Erythroblast (primary cell): ENCODE results near the gene TNPO2.
A peak's percentile ranks its signal among the peaks of the same experiment; 100 is the strongest.

Experiments used
- DNase-seq, 2 experiments: peaks; one replicate each; lab custom pipeline; 2025; lab: John Stamatoyannopoulos, UW
- GATA1 ChIP-seq: IDR thresholded peaks from 2 replicates; pipeline ENCODE4 v1.6.1; 2011; ENCODE audit warnings: low read depth, mild to moderate bottlenecking, control low read depth, low read length, moderate library complexity
- POLR2A ChIP-seq: IDR thresholded peaks from 2 replicates; pipeline ENCODE4 v1.6.1; 2011; ENCODE audit warnings: mild to moderate bottlenecking, low read length

TNPO2 gene

DNA sequence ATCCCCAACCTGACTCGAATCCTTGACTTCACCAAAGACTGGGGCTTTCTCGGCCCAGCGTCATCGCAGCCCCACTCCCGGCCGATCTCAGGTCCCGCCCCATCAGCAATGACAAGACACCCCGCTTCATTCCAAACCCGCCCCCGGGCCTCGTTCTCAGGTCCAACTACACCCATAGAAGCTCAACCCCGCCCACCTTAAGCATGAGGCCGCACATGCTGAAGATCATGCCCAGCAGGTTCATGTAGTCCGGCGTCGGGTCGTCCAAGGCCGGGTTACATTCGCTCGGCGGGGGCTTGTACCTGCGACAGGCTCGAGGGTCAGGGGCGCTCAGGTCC, 54.8 kb downstream of the TNPO2 start:
- DNase-seq = peak; percentile 91 to 94

GRCh38 chr19:12668346-12668745, 55.4 kb downstream of the TNPO2 start:
- no peak for TF ChIP-seq GATA1
- no peak for TF ChIP-seq POLR2A
- DNase-seq = no peak

More for the DNA sequence above, 54.8 kb downstream of the TNPO2 start:
- TF ChIP-seq GATA1 (no peak), POLR2A (no peak)

DNA sequence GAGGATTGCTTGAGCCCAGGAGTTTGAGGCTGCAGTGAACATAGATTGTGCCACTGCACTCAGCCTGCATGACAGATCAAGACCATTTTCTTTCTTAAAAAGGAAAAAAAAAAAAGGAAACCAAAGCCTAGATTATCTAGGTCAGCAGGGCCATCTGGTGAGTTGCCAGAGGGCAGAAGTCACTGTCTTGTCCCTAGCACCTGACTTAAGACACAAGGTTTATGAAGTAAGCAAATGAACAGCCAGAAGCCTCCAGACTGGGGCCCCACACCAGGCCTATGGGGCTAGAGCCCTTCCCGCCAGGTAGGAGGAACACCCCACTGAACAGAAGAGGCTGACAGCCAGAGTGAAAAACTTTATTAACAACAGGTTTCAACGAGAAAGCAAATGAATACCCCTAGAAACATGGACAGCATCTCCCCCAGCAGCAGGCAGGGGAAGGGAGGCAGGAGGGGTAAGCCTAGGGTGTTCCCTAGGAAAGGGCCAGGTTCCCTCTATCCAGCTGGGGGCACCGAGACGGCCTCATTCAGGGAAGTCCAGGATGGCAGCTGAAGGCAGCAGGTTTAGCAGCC, 55.9 kb downstream of the TNPO2 start:
- TF ChIP-seq GATA1 (no peak), POLR2A (no peak)

DNA sequence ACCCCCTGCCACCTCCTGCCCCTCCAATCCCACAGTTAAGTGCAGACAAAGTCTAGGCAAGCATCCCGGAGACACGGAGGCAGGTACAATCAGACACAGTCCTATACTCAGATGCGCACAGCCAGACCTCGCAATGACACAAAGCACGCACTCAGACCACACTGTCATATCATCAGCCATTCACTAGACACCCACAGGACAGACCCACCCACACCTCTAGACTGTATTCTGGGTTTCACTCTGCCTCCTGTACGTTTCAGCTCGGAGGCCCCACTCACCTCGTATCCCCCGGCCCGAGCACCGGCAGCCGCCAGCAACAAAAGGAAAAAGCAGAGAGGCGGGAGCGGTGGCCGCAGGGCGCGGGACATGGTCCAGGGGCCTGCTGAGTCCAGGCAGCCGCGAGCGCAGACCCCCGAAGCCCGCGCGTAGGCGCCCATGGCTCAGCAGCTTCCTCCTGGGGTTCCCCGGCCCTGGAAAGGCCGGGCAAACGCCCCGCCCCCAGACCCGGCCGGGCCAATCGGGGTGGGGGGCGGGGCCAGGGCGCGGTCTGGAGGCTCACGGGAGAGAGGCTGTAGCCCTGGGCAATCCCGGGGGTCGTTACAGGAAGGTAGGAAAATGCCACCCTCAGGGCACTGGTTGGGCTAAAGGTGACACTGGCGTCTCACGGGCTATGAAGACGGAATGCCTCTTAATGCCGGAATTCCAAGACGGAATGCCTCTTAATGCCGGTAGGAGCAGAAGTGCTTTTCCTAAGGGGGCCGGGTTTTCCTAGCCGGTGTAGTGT, 57.3 kb downstream of the TNPO2 start, which contains the start of the genes MAN2B1 and WDR83:
TSS of gene MAN2B1 (minus strand) at position 478 of the 784 bp plus-strand sequence. CDS start at position 437, 41 bp downstream.
TSS of gene WDR83 (plus strand) at position 543 of the 784 bp plus-strand sequence. CDS start 2,984 bp downstream, outside the sequence.
- TF ChIP-seq POLR2A (peak; percentile 35), GATA1 (no peak)
- peak; percentile 78 to 88 for DNase-seq

More for the DNA sequence above, 55.9 kb downstream of the TNPO2 start:
- peak; percentile 44 to 73 for DNase-seq

GRCh38 chr19:12665671-12666264, 58.0 kb downstream of the TNPO2 start:
- DNase-seq = no peak
- no peak for TF ChIP-seq POLR2A
- TF ChIP-seq GATA1 = no peak

DNA sequence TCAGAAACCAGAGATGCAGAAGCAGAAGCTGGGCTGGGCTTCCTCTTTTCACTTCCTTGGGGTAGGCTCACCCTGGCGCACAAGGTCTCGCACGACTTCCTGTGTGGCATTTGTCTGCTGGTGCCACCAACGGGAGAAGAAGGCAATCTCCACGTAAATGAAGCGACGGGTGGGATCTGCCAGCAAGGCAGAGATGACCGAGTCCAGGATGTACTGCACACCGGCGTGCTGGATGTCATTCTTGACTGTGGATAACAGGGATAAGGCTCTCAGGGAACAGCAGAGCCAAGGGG, 58.5 kb downstream of the TNPO2 start:
- DNase-seq = no peak
- TF ChIP-seq POLR2A = no peak
- no peak for TF ChIP-seq GATA1

DNA sequence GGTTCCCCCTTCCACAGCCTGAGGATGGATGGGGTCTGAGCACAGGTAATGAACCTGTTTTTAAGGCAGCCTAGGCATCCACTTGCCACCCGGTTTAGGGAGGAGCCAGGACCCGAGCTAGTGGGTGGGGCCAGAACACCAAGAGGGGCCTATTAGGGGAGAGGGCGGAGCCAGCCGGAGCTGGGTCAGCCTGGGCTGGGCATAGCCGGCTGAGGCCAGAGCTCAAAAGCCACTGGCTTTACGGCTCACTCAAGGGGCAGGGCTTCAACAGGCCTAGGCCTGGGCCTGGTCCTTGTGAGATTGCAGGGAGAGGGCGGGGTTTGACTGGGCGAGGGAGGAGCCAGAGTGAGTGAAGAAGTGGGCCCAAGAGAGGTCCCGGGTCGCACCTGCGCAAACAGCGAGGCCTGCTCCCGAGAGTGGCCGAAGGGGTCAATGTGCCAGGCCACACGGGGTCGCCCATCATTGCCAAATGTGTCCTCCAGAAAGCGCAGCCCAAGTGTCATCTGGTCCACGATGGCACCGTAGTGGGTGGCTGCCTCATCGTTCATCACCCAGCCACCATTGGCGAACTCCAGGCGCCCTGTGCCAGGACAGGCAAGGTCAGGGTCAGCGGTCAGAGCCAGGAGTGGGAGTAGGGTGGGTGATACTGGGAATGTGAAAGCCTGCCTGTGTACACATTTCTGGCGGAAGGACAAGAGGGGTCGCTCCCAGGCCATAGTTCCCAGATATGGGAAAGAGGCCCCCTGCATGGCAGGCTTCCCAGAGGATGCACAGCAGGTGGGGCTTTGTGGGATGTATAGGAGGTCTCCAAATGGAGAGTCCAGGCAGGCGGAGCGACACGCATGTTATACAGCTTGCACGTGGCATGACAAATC, 59.1 kb downstream of the TNPO2 start:
- DNase-seq = peak; percentile 85 to 86
- TF ChIP-seq POLR2A (no peak), GATA1 (no peak)

GRCh38 chr19:12660980-12661379, 62.8 kb downstream of the TNPO2 start:
- no peak for TF ChIP-seq GATA1
- TF ChIP-seq POLR2A = no peak

GRCh38 chr19:12657966-12658365, 65.8 kb downstream of the TNPO2 start:
- TF ChIP-seq GATA1 (no peak), POLR2A (no peak)
- no peak for DNase-seq

More at GRCh38 chr19:12660980-12661379, 62.8 kb downstream of the TNPO2 start:
- DNase-seq = no peak

- no peak for TF ChIP-seq GATA1
- no peak for TF ChIP-seq POLR2A
- DNase-seq = peak; percentile 27
These were observed 66.7 kb downstream of the TNPO2 start for GRCh38 chr19:12656899-12657571.

- TF ChIP-seq GATA1 (no peak), POLR2A (no peak)
- no peak for DNase-seq
These were observed 68.2 kb downstream of the TNPO2 start for GRCh38 chr19:12655546-12655945.

DNA sequence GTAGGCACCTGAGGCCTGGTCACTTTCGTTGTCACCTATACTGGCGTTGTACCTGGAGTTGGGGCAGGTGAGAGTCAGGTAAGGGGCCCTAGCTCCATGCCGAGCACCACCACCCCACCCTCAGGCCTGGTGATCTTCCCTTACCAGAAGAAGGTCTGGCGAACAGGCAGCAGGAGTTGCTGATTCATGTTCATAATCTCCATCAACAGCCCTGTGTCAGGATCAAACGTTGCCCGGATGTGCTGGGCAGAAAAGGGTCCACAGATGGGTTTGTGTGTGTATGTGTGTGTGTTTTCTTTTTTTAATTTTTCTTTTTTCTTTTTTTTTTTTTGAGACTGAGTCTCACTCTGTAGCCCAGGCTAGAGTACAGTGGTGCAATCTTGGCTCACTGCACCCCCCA, 71.5 kb downstream of the TNPO2 start:
- no peak for TF ChIP-seq GATA1
- no peak for TF ChIP-seq POLR2A
- peak in 1 of 2 experiments; percentile 17 for DNase-seq

DNA sequence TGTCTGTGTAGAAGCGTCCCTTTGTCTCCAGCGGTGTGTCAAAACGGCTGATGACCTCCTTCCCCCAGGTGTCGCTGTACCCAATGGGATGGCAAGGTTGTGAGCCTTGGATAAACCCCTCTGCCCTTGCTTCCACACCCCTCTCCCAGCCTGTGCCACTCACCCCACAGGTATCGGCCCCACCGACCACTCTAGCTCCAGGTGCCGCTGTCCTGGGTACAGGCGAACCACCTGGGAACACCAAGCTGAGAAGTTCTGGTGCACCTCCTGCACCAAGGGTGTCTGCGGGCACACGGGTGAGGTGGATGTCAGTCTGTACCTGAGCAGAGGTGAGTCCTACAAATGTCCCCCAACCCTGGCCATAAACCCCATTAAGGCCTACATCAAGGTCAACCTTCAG, 73.8 kb downstream of the TNPO2 start:
- DNase-seq = no peak
- TF ChIP-seq GATA1 (no peak), POLR2A (no peak)
